IgD-negative memory B cell (primary cell): Measurements from ENCODE around the gene NTN5. TPM values are rescaled to one million over a fixed set of nuclear protein-coding genes. Genes with fewer than 3 reads are reported as not detected.
"Not testable (repeated sequence)": the region's sequence is repeated elsewhere in the genome, so short reads cannot be mapped to it uniquely, and the experiment has no call there.

Source experiments
- H3K27ac Mint-ChIP-seq, 3 donors: one replicate each; pipeline ENCODE4 v1.8.0; 2020 to 2022; ENCODE audit warnings: mild to moderate bottlenecking in 3 of 3, mixed read lengths in 3 of 3, moderate library complexity in 1 of 3
- H3K27me3 Mint-ChIP-seq: one replicate; pipeline ENCODE4 v1.8.0; 2021; ENCODE audit warnings: mixed read lengths
- H3K36me3 Mint-ChIP-seq: one replicate; pipeline ENCODE4 v1.8.0; 2020; ENCODE audit warnings: mild to moderate bottlenecking, mixed read lengths
- H3K4me1 Mint-ChIP-seq, 3 donors: one replicate each; pipeline ENCODE4 v1.8.0; 2020 to 2022; ENCODE audit warnings: mixed read lengths in 3 of 3, mild to moderate bottlenecking in 1 of 3
- H3K4me3 Mint-ChIP-seq, 4 donors: one replicate each; pipeline ENCODE4 v1.8.0; 2020 to 2022; ENCODE audit warnings: mild to moderate bottlenecking in 4 of 4, mixed read lengths in 4 of 4, moderate library complexity in 3 of 4
- H3K9me3 Mint-ChIP-seq, 3 donors: one replicate each; pipeline ENCODE4 v1.8.0; 2020 to 2021; ENCODE audit warnings: mixed read lengths in 3 of 3, mild to moderate bottlenecking in 1 of 3
- polyA plus RNA-seq: library from polyadenylated mRNA; unstranded; fragments of 300-500 nt; fragmentation: Illumina TruSeq; gene quantifications from one replicate; pipeline ENCODE4 v1.2.3, GENCODE V29; 2021

Gene NTN5, protein sequence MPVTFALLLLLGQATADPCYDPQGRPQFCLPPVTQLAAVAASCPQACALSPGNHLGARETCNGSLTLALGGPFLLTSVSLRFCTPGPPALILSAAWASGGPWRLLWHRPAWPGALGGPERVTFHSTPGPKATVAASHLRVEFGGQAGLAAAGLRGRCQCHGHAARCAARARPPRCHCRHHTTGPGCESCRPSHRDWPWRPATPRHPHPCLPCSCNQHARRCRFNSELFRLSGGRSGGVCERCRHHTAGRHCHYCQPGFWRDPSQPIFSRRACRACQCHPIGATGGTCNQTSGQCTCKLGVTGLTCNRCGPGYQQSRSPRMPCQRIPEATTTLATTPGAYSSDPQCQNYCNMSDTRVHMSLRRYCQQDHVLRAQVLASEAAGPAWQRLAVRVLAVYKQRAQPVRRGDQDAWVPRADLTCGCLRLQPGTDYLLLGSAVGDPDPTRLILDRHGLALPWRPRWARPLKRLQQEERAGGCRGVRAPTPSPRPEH
- polyA plus RNA-seq, result 0.66 TPM

GRCh38 chr19:48672994-48673393 lies at the start of gene NTN5:
Gene NTN5, minus strand, starts transcription at chr19:48673017. Its CDS starts 2,031 bp downstream, at chr19:48670986.
- Mint-ChIP-seq H3K4me3 (no peak within 1 kb of the TSS), H3K4me1 (peaks cover 5 to 6% (median 5%) of the 10 kb centered on the region in 3 donors), H3K9me3 (no peaks in the 10 kb centered on the region), H3K27ac (no peak within 1 kb of the TSS), H3K27me3 (no peaks in the 10 kb centered on the region), H3K36me3 (no peaks in the 10 kb centered on the region)

DNA sequence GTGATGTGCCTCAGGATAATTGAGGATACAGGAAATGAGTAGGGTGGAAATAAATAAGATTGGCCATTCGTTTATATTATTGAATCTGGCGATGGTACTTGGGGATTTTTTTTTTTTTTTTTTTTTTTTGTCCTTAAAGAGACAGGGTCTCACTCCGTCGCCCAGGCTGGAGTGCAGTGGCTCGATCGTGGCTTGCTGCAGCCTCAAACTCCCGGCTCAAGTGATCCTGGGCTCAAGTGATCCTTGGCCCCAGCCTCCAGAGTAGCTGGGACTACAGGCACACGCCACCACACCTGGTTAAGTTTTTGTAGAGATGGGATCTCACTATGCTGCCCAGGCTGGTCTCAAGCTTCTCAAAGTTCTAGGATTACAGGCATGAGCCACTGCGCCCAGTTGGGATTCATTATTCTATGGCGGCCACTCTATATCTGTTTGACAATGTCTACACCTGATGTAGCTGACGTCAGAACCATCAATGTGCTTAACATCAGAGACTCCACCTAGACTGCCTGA lies 49.4 kb upstream of the NTN5 start:
- Mint-ChIP-seq H3K36me3 (peaks cover 9% of the 10 kb centered on the region), H3K27ac (no peak overlapping the region), H3K9me3 (peaks cover 7 to 11% (median 10%) of the 10 kb centered on the region in 3 donors), H3K27me3 (no peaks in the 10 kb centered on the region), H3K4me1 (peaks cover 20 to 22% (median 21%) of the 10 kb centered on the region in 3 donors), H3K4me3 (no peak overlapping the region)

DNA sequence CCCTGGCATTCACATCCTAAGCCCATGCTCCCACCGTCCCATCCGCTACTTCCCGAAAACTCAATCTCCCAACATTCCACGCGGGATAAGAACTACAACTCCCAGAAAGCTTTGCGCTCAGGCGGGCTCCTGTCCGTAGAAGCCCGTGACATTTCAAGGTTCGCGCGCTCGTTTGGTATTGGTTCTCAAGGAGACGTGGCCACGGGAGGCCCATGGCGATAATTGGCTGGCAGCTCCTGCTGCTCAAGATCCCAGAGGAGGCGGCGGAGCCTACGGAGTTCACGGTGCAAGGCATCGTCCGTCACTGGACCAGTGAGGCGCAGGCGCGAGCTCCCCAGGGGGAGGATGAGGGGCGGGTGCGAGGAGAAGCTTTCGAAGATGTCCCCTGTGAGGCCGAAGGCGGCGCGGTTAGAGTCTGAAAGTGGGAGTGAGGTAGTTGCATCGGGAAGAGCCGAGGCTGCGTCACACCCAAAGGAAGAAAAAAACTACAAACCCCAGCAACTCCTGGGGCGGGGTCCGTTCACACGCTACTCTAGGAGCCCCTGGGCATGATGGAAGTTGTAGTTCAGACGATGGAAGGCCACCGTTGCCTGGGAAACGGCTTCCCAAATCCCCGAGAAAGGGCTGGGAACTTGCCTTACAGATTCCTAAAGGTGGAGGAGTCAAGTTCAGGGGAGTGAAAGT lies 47.9 kb upstream of the NTN5 start:
- Mint-ChIP-seq H3K36me3 (peaks cover 9% of the 10 kb centered on the region), H3K27me3 (no peaks in the 10 kb centered on the region), H3K4me3 (peak overlapping the region; percentile 91 to 96 (median 96)), H3K27ac (peak overlapping the region; percentile 90 to 99 (median 91)), H3K9me3 (peaks cover 2 to 7% (median 5%) of the 10 kb centered on the region in 3 donors), H3K4me1 (peaks cover 15 to 18% (median 16%) of the 10 kb centered on the region in 3 donors)

DNA sequence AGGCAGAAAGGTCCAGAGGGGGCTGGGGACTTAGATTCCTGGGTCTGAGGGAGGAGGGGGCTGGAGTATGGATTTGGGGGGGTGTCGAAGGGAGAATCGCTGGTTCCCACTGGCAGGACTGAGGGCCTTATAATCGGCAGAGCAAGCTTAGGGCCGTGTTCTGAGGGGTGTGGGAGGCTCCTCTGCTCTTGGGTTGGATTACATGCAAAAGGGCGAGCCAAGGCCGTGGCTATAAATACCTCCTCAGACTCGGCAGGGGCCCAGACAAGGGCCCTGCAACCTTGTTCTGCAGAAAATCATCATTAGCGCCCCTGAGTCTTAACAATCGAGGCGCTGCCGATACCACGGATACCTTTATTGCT lies 47.4 kb upstream of the NTN5 start:
- Mint-ChIP-seq H3K36me3 (peaks cover 6% of the 10 kb centered on the region), H3K27ac (peak overlapping the region; percentile 90 to 99 (median 91)), H3K4me1 (peaks cover 14 to 15% (median 14%) of the 10 kb centered on the region in 3 donors), H3K9me3 (peaks cover 0 to 5% (median 4%) of the 10 kb centered on the region in 3 donors), H3K4me3 (peak overlapping the region; percentile 91 to 96 (median 96)), H3K27me3 (no peaks in the 10 kb centered on the region)

DNA sequence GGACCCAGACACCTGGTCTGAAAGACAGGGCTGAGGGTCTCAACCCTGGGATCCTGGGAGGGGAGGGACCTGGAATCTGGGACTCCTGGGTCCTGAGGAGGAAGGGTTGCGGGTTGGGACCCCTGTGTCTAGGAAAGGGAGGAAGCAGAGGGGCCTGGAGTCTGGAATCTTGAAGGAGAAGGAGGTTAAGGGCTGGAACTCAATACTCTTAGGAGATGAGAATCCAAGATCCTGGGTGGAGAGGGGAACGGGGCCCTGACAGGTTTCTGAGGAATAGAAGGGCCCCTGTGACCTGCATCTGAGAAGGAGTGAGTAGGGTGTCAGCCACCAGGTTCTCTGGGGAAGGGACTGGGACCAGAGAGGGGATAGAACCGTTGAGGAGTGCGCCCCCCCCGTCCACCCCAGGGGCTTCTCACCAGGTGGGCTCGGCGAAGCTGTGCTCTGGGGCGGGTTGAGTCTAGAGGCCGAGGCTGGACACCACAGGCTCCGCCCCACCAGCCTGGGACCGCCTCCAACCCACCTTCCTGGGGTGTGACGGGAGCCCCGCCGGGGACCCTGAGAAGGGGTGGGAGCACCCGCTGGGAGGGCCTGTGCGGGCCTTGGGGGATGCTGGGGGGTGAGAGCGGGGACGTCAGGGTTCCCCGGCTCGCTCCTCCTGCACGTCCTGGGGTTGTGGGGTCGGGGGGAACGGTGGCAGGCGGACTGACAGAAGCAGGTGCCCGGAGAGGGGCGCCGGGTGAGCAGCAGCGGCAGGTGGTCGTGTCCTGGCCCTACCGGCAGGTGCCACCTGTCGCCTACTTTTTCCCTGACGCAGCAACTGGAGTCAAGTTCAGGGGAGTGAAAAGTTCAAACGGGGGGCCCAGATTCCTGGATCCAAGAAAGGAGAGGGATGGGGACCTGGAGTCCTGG lies 46.7 kb upstream of the NTN5 start, which contains the start of gene MAMSTR:
MAMSTR (minus strand) TSS at position 463 of the 909 bp plus-strand sequence. CDS start 694 bp downstream, outside the sequence.
- no peaks in the 10 kb centered on the region for H3K27me3 Mint-ChIP-seq
- H3K36me3 Mint-ChIP-seq, result peaks cover 1% of the 10 kb centered on the region
- H3K27ac Mint-ChIP-seq, result peak within 1 kb of the TSS; percentile 90 to 99 (median 91)
- no peaks in the 10 kb centered on the region for H3K9me3 Mint-ChIP-seq
- peaks cover 9 to 14% (median 13%) of the 10 kb centered on the region in 3 donors for H3K4me1 Mint-ChIP-seq
- H3K4me3 Mint-ChIP-seq, result peak within 1 kb of the TSS; percentile 91 to 96 (median 96)

DNA sequence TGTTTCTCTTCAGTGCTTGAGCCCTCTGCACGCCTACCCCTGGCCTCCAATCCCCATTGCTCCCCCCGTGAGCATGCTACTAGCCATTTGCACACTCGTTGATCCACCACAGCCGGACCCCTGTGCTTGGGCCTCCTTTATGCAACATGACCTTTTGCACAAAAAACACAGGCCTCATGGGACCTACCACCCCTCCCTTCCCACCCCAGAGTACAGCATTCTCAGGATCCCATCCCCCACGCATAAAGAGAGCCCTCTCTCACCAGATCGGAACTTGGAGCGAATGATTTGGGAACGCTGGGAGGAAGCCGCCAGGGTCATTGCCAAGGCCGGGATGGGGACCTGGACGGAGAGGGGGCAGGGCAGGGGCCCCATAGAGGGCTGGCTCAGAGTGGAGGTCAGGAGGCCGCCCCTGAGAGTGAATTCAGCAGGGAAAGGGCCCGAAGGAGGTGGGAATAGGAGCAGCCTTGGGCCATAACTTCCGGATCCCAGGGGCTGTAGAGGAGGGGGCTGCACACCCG lies 46.0 kb upstream of the NTN5 start:
- Mint-ChIP-seq H3K4me3 (peak overlapping the region in 3 of 4 donors; percentile 37 to 54 (median 51)), H3K27ac (peak overlapping the region in 1 of 3 donors; percentile 32)

GRCh38 chr19:48718106-48718505 lies 45.3 kb upstream of the NTN5 start:
- H3K27me3 Mint-ChIP-seq, H3K9me3 Mint-ChIP-seq, H3K36me3 Mint-ChIP-seq: not testable (repeated sequence)
- H3K27ac Mint-ChIP-seq, result peak overlapping the region in 1 of 3 donors; percentile 32
- peak overlapping the region in 1 of 4 donors; percentile 54 for H3K4me3 Mint-ChIP-seq
- peaks cover 14 to 17% (median 14%) of the 10 kb centered on the region in 3 donors for H3K4me1 Mint-ChIP-seq

More for the DNA sequence above, 46.0 kb upstream of the NTN5 start:
- Mint-ChIP-seq H3K4me1 (peaks cover 14 to 16% (median 14%) of the 10 kb centered on the region in 3 donors), H3K9me3 (no peaks in the 10 kb centered on the region), H3K27me3 (no peaks in the 10 kb centered on the region), H3K36me3 (peaks cover 1% of the 10 kb centered on the region)

DNA sequence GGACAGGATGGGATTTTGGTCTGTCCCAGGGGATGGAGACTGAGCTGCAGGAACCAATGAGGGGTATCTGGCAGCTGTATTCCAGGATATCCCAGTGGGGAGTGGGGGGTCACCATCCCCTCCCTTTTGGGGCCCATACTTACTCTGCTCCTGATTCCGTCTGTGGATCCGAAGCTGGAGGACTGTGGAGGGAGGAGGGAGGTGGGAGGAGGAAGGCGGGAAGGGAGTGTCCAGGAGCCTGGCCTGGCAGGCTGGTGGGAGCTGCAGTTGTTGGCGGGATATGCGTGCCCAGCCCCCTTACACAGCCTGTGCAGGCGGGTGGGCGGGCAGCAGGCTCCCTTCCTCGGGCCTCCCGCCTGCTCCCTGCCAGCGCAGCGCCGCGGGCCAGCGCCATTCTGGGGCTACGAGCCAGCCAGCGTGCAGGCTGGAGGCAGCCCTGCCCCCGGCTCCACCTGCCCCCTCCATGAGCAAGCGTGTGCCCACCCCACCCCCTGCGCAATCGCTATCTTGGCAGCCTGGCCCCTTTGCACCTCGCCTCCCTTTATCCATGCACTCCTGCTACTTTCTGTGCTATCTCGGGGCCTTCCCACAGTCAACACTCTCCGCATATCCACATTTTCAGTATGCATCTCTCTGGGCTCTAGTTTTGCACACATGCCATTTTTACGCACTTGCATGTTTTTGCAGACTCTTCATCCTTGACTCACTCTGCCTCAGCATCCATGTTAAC lies 43.9 kb upstream of the NTN5 start:
- peak overlapping the region in 1 of 4 donors; percentile 73 for H3K4me3 Mint-ChIP-seq
- peak overlapping the region in 1 of 3 donors; percentile 26 for H3K27ac Mint-ChIP-seq
- H3K27me3 Mint-ChIP-seq, result no peaks in the 10 kb centered on the region

DNA sequence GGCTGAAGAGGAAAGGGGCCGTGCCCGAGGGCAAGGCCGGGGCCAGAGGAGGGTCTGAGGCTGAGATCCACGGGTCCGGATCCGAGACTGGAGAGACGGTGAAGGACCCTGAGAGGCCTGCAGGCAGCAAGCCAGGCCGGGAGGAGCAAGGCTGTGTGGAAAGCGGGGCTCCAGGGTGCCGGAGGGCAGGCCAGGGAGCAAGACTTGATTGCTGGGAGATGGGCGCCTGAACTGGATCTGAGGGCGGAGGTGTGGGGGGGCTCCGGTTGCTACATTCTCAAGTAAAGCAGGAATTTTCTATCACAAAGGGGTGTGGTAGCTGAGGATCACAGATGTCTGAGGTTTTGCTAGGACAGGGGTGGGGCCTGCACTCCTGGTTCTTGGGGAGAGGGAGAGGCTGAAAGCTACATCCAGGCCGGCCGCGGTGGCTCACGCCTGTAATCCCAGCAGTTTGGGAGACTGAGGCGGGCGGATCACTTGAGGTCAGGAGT lies 42.9 kb upstream of the NTN5 start:
- Mint-ChIP-seq H3K27me3 (no peaks in the 10 kb centered on the region), H3K27ac (peak overlapping the region in 1 of 3 donors; percentile 53), H3K9me3 (peaks cover 0 to 2% (median 0%) of the 10 kb centered on the region in 3 donors), H3K4me3 (peak overlapping the region in 3 of 4 donors; percentile 60 to 87 (median 84)), H3K4me1 (peaks cover 10 to 18% (median 10%) of the 10 kb centered on the region in 3 donors), H3K36me3 (peaks cover 1% of the 10 kb centered on the region)

More for the DNA sequence above, 43.9 kb upstream of the NTN5 start:
- no peaks in the 10 kb centered on the region for H3K9me3 Mint-ChIP-seq
- peaks cover 14 to 21% (median 14%) of the 10 kb centered on the region in 3 donors for H3K4me1 Mint-ChIP-seq
- H3K36me3 Mint-ChIP-seq, result peaks cover 1% of the 10 kb centered on the region

DNA sequence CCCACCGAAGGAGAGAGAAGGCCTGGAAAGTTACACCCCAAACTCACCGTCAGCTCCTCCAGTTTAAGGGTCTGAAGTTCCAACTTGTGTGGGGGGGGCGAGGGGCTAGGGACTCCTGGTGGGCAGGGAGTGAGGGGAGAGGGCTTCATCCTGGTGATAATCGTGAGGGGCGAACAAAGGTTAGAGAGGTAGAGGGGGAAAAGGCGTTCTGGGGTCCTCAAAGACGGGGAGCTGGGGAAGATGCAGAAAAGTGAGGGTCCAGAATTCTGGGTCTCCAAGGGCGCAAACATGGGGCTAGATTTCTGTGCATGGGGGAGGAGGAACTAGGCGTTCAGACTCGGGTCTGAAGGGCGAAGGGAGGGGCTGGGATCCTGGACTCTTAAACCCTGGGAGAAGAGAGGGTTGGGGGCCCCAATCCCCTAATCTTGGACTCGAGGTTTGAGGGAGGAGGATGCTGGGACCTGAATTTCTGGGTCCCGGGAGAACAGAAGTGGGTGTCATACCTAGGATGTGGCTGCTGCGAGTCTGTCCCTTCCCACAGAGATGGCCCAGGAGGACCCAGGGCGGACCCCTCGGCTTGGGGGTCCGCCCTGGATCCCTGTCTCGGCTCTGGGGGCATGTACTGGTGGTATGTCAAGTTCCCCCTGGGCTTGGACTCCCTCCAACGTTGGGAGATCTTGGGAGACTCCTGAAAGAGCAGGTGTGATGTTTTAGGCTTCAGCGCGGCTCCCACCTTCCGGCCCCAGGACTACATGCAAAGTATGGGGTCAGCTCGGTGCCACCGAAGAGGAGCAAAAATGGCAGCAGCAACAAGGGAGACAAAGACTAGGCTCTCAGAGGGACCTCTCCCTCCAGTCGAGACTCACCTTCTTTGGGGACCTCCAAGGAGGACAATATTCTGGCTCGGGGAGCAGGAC lies 42.2 kb upstream of the NTN5 start:
- peaks cover 5 to 15% (median 7%) of the 10 kb centered on the region in 3 donors for H3K4me1 Mint-ChIP-seq
- H3K27ac Mint-ChIP-seq, result peak overlapping the region in 2 of 3 donors; percentile 26 to 53
- H3K27me3 Mint-ChIP-seq, result no peaks in the 10 kb centered on the region
- H3K4me3 Mint-ChIP-seq, result peak overlapping the region; percentile 84 to 94 (median 87)
- H3K9me3 Mint-ChIP-seq, result peaks cover 0 to 2% (median 0%) of the 10 kb centered on the region in 3 donors
- H3K36me3 Mint-ChIP-seq, result peaks cover 1% of the 10 kb centered on the region

- Mint-ChIP-seq H3K36me3 (no peaks in the 10 kb centered on the region), H3K4me1 (peaks cover 5 to 15% (median 7%) of the 10 kb centered on the region in 3 donors), H3K9me3 (peaks cover 0 to 2% (median 0%) of the 10 kb centered on the region in 3 donors), H3K4me3 (peak overlapping the region; percentile 81 to 94 (median 87)), H3K27ac (peak overlapping the region; percentile 26 to 88 (median 28)), H3K27me3 (no peaks in the 10 kb centered on the region)
Measured at GRCh38 chr19:48713864-48714755, 41.3 kb upstream of the NTN5 start.
